Measurements from ENCODE around the gene PRB3.
A peak's percentile ranks its signal among the peaks of the same experiment; 100 is the strongest.

Gene PRB3

GRCh38 chr12:11269607-11270006 is at the start of gene PRB3:
TSS of gene PRB3 (minus strand) at chr12:11269707. CDS start at chr12:11269669, 38 bp downstream.
- DNase-seq = no peak

- DNase-seq = no peak
Observed at GRCh38 chr12:11310336-11310735, 40.8 kb upstream of the PRB3 start, which contains the start of gene PRB4. TSS of gene PRB4 (minus strand) at chr12:11310436. CDS start at chr12:11310398, 38 bp downstream.

- peak; percentile 77 for DNase-seq
Observed at GRCh38 chr12:11307143-11307542, 37.6 kb upstream of the PRB3 start.

GRCh38 chr12:11273449-11273848 is 3.9 kb upstream of the PRB3 start:
- DNase-seq = no peak

- DNase-seq = no peak
Observed at GRCh38 chr12:11264501-11264900, 5.0 kb downstream of the PRB3 start.

- no peak for DNase-seq
Observed at GRCh38 chr12:11246489-11246888, 23.0 kb downstream of the PRB3 start.

GRCh38 chr12:11242656-11243055 is 26.9 kb downstream of the PRB3 start:
- no peak for DNase-seq

- DNase-seq = no peak
Observed at GRCh38 chr12:11240348-11240930, 29.1 kb downstream of the PRB3 start.

GRCh38 chr12:11238275-11238674 is 31.2 kb downstream of the PRB3 start:
- DNase-seq = no peak

- no peak for DNase-seq
Observed at GRCh38 chr12:11233532-11233931, 36.0 kb downstream of the PRB3 start.

- peak; percentile 89 for DNase-seq
Observed at GRCh38 chr12:11228296-11228879, 41.1 kb downstream of the PRB3 start.

GRCh38 chr12:11227373-11227772 is 42.1 kb downstream of the PRB3 start:
- no peak for DNase-seq
